WI38 (cell line): ENCODE measurements around the gene HBS1L.

ENCODE experiments used
- H3K4me3 ChIP-seq: 2 replicates; pipeline ENCODE4 v1.5.1; 2011; ENCODE audit warnings: low read depth, mild to moderate bottlenecking, control low read depth, low read length
- TF ChIP-seq, protein P1 (sequence below): IDR thresholded peaks from 2 replicates; pipeline ENCODE4 v1.5.1; 2012; ENCODE audit warnings: low read depth, mild to moderate bottlenecking, control low read depth, low read length

HBS1L gene

DNA sequence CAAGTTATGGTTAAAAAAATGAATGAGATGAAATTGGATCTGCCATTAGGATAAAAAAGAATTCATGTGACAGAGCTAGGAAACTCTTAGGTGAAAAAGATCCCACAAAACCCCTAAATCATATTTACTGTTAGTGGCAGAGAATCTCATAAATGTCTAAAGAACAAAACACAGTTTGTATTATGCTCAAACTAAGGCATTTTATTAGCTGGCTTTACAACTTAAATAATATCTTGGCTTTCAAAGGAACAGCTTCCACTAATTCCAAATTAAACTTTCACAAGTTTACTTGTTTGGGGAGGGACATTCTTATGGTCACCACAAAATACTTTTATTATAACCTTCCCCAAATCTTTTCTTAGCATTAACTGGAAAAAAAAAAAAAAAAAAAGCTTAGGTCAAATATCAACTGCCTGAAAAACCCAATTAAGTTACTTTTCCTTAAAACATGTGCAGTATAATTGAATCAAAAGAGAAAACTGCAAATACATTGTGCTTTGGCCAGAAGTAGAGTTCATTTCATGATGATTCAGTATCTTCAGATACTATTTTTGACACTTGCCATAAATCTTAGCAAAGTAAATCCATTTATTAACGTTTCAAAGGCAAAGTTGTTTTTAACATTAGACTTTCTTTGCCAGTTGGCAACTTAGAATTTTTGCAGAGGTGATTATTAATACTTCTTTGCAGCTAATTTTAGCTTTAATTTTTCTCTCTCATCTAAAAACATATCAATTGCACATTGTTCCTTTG, 90.0 kb downstream of the HBS1L start:
- H3K4me3 ChIP-seq, result no peak overlapping the region
- TF ChIP-seq, protein P1, sequence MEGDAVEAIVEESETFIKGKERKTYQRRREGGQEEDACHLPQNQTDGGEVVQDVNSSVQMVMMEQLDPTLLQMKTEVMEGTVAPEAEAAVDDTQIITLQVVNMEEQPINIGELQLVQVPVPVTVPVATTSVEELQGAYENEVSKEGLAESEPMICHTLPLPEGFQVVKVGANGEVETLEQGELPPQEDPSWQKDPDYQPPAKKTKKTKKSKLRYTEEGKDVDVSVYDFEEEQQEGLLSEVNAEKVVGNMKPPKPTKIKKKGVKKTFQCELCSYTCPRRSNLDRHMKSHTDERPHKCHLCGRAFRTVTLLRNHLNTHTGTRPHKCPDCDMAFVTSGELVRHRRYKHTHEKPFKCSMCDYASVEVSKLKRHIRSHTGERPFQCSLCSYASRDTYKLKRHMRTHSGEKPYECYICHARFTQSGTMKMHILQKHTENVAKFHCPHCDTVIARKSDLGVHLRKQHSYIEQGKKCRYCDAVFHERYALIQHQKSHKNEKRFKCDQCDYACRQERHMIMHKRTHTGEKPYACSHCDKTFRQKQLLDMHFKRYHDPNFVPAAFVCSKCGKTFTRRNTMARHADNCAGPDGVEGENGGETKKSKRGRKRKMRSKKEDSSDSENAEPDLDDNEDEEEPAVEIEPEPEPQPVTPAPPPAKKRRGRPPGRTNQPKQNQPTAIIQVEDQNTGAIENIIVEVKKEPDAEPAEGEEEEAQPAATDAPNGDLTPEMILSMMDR, result no peak

GRCh38 chr6:134962421-134962820, 92.2 kb downstream of the HBS1L start:
- TF ChIP-seq, protein P1, result no peak
- H3K4me3 ChIP-seq, result no peak overlapping the region

GRCh38 chr6:134961366-134961765, 93.3 kb downstream of the HBS1L start:
- TF ChIP-seq, protein P1, result no peak
- no peak overlapping the region for H3K4me3 ChIP-seq

DNA sequence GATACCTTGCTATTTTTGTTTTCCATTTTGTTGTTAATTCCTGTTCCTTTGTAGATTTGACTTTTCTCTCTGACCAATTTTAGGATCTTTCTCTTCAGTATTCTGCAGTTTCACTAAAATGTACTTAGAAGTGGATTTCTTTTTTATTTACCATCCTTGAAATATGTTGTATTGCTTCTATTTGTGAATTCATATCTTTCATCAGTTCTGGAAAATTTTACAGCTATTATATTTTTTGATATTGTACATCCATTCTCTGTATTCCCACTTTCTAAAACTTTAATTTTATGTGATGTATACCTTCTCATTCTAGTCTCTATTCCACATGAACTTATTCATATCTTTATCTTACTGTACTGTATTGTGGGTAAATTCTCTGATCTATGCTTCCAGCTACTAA, 95.0 kb downstream of the HBS1L start:
- TF ChIP-seq, protein P1, result no peak
- H3K4me3 ChIP-seq, result no peak overlapping the region

- TF ChIP-seq, protein P1, result no peak
- H3K4me3 ChIP-seq, result no peak overlapping the region
These were observed 97.9 kb downstream of the HBS1L start for GRCh38 chr6:134956676-134957075.

DNA sequence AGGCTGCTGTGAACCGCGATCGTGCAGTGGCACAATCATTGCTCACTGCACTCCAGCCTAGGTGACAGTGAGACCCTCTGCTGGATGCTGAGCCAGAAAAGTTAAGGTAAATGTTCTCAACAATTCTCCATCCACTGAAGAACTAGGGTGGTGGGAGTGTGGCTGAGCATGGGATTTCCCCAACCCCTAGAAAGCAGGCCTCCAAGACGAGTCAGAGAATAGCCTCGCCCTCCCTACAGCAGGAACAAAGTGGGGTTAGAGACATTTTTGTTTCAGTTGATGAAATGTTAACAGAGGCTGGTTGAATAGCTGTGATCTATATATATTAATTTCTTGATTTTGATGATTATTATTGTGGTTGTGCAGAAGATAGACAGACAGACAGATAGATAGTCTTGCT, 98.6 kb downstream of the HBS1L start:
- H3K4me3 ChIP-seq, result no peak overlapping the region
- TF ChIP-seq, protein P1, result no peak

DNA sequence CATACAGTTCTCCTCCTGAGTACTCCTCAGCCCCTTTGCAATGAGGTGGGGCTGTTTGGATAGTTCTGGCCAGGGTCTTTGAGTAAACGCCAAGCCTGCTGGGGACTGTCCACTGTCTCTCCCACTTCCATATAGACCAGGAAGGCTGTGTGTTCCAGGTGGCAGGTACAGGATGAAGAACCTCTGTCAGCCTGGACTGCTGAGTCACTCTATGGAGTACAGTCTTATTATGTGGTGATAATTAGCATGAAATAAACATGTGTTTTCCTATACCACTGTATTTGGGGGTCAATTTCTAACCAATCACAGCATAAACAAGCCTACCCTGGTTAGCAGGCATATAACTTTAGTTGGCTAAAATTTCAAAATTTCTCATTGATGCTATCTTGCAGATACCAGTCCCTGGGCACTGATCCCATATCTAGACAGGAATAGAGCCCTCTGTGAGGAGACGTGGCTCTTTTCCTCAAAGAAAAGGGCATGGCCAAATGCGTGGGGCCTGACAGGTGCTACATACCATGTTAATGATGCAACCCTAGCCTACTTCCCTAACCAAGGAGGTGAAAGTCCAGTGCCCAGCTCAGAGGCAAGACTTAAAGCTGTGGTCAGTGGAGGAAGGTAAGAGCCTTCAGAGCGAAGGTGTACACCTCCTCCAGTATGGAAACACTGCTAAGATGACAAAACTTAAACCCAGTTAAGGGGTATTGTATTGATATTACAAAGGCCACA, 100.2 kb downstream of the HBS1L start:
- TF ChIP-seq, protein P1, result no peak

More for the DNA sequence above, 100.2 kb downstream of the HBS1L start:
- H3K4me3 ChIP-seq, result no peak overlapping the region
